GM19035 (cell line): Measurements from ENCODE around the gene PTGES.
"Not testable (repeated sequence)": the region's sequence is repeated elsewhere in the genome, so short reads cannot be mapped to it uniquely, and the experiment has no call there.

Experiments used
- ATAC-seq: cut with Tn5 transposase; IDR thresholded peaks from one replicate; pipeline ENCODE4 v1.9.1; 2021; ENCODE audit not compliant: unreplicated experiment

PTGES gene

GRCh38 chr9:129752900-129753729 lies at the start of gene PTGES:
TSS of gene PTGES (minus strand) at chr9:129753042. CDS start at chr9:129753012, 30 bp downstream.
- no peak for ATAC-seq

DNA sequence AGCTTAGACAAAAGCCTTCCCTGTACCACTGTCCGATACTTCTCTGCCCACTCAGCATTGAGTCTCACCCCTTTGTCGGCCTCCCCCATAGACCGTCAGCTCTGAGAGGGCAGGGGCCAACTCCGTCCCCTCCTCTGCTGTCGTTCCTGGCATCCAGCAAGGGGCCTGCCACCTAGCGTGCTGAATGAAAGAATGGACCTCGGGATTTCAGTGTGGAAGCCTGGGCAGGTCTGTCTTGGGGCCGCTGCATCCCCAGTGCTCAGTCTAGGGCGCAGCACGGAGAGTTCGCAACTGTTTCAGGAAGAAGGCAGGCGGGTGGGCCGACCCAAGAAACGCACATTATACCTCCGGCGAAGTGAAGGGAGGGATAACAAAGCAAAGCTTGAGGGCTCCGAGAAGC lies 48.7 kb upstream of the PTGES start:
- ATAC-seq = no peak

- no peak for ATAC-seq
These were observed 46.1 kb upstream of the PTGES start for GRCh38 chr9:129798973-129799372.

DNA sequence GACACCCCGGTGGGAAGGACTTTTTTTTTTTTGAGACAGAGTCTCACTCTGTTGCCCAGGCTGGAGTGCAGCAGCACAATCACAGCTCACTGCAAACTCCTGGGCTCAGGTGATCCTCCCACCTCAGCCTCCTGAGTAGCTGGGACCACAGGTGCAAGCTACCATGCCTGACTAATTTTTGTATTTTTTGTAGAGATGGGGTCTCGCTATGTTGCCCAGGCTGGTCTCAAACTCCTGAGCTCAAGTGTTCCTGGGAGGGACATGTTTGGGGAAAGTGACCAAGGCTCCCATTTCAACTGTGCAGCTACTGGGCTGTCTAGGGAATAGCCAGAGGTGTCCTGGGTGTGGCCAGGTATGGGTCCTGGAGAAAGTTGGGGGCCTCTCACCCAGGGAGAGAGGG lies 43.2 kb upstream of the PTGES start:
- ATAC-seq = not testable (repeated sequence)

- ATAC-seq = no peak
These were observed 41.7 kb upstream of the PTGES start for GRCh38 chr9:129794549-129794948.

GRCh38 chr9:129786481-129786880 lies 33.6 kb upstream of the PTGES start:
- ATAC-seq = no peak

DNA sequence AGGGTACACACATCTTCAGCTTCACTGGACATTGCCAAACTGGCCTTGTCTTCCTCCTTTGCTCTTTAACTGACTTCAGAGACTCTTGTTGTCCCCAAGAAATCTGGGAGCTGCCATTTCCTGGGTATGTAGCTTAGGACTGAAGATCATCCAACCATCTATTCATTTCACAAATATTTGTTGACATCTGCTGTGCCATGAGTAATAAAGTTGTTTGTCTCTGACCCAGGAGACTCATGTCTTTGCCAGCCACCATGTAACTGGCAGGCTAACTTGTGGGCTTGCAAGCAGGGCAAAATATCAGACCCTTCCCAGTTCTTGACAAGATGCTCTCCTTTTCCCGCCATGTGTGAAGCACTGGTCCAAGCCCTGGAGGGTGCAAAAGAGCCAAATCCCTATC lies 33.0 kb upstream of the PTGES start:
- ATAC-seq = no peak

GRCh38 chr9:129784970-129785369 lies 32.1 kb upstream of the PTGES start:
- ATAC-seq = not testable (repeated sequence)

DNA sequence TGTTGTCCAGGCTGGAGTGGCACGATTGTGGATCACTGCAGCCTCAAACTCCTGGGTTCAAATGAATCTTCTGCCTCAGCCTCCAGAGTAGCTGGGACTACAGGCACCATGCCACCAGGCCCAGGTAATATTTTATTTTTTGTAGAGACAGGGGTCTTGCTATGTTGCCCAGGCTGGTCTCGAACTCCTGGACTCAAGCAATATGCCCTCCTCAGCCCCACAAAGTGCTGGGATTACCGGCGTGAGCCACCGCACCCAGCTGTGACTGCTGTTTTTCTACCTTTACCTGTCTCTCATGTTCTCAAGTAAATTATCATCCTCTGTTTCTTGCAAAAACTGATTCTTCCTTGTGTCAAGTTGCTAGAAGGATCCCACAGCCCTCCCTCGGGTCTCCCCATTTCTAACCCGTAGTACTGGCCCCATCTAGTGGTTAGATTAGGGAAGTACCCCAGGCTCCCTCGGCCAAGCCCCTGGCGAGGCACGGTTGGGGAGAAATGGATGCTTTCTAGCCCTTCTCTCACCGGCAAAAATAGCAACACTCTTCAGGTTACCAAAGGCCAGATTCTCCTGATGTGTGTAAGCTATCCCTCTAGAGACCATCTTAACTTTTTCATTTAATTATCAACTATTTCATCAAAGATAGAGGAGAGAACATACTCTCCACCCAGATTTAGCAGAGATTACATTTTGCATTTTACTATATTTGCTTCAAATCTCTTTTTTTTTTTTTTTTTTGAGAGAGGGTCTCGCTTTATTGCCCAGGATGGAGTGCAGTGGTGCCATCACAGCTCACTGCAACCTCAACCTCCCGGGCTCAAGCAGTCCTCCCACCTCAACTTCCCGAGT lies 30.9 kb upstream of the PTGES start:
- no peak for ATAC-seq

DNA sequence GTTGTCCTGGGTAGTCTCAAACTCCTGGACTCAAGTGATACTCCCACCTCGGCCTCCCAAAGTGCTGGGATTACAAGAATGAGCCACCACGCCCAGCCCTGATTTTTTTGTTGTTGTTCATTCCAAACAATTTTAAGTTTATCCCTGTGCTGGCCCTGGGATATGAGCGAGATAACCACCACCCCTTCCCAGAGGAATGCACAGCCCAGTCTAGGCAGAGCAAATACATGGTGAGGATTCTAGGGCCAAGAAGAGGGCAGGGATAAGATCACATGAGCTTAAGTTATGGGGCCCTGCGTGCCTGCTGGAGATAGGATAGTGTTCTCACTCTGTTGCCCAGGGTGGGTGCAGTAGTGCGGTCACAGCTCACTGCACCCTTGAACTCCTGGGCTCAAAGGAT lies 29.1 kb upstream of the PTGES start:
- ATAC-seq = no peak

- ATAC-seq = no peak
These were observed 28.3 kb upstream of the PTGES start for GRCh38 chr9:129781131-129781530.

GRCh38 chr9:129779560-129780190 lies 26.8 kb upstream of the PTGES start:
- ATAC-seq = no peak

- no peak for ATAC-seq
These were observed 25.6 kb upstream of the PTGES start for GRCh38 chr9:129778469-129778868.

DNA sequence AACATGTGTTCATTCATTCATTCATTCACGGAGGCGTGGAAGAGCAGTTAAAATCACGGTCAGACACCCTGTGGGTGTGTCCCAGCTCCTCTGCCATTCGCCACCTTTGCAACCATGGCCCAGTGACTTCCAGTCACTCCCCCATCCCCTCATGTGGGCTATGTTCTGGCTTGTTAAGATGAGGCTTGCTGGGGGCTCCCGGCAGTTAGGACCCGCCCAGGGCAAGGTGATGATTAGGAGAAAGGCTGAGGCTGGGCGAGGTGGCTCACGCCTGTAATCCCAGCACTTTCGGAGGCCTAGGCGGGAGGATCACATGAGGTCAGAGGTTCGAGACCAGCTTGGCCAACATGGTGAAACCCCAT lies 24.9 kb upstream of the PTGES start:
- no peak for ATAC-seq

GRCh38 chr9:129776938-129777768 lies 24.3 kb upstream of the PTGES start:
- no peak for ATAC-seq

GRCh38 chr9:129776566-129776937 lies 23.7 kb upstream of the PTGES start:
- no peak for ATAC-seq

DNA sequence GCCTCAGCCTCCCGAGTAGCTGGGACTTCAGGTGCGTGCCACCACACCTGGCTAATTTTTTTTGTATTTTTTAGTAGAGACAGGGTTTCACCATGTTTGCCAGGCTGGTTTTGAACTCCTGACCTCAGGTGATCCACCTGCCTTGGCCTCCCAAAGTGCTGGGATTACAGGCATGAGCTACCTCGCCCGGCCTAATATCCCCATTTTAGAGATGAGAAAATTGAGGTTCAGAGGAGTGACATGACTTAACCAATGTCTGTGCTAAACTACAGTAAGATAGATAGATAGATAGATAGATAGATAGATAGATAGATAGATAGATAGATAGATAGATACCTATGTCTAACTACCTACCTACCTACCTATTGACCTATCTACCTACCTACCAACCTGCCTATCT lies 23.3 kb upstream of the PTGES start:
- not testable (repeated sequence) for ATAC-seq

DNA sequence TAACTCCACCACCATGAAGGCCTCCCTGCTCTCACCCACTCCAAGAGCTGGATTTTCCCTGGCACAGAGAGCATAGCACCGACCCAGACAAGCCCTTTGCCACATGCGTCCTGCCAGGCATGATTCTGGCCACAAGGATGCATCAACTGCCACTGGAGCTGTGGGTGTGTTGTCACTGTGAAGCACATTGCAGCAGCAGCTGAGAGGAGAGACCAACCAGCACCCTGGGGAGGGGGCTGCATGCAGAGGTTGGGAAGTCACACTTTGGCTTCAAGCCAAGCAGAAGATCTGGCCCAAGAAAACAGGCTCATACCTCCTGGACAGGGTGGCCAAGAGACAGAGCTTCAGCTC lies 22.6 kb upstream of the PTGES start:
- no peak for ATAC-seq

GRCh38 chr9:129774791-129775447 lies 22.1 kb upstream of the PTGES start:
- no peak for ATAC-seq

DNA sequence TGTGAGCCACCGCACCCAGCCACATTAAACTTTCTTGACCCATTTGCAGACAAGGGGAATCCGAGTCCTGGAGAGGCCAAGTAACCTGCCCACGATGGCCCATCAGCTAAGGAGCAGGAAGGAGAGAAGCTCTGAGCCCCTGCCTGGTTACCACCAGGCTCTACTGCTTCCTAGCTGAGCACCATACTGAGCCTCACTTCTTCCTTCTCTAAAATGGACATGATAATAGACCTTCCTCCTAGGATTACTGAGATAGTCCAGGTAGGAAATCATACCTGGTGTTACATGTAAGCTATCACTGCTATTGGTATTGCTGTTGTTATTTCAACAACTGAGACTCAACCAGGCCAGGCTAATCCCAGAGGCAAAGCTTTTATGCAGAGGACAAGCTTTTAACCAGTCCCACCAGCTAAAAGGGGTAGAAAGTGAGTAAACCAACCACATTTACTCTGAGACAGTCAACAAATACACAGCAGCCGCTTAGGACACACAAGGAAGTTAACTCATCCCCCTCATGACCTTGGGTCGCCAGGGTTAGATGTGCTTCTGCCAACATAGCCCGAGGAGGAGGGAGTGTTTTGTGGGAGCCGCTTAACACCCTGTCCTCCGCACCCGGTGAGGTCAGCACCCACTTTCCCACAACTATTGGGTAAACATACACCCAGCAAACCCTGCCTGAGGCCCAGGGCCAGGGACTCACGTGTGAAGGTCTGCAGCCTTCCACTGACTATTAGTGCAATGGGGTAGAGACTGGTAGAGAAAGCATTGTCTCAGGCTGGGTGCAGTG lies 20.6 kb upstream of the PTGES start:
- ATAC-seq = no peak
